Testis (tissue), 2 donors: ENCODE measurements around the gene KIF16B.

Experiments
- CTCF ChIP-seq, 3 experiments: fragments of 450-650 bp in 2 of 3; fragments of 200-600 bp in 1 of 3; sonication (generic) in 1 of 3; IDR thresholded peaks; one replicate each; pipeline ENCODE4 v1.5.1; 2016 to 2019; ENCODE audit warnings: antibody characterized with exemption in 3 of 3, mild to moderate bottlenecking in 2 of 3, moderate library complexity in 1 of 3
- POLR2A ChIP-seq: fragments of 450-650 bp; IDR thresholded peaks from one replicate; pipeline ENCODE4 v1.6.1; 2017; ENCODE audit warnings: antibody characterized with exemption, mild to moderate bottlenecking, moderate library complexity

GRCh38 chr20:16273812-16274555, 299.3 kb downstream of the KIF16B start:
- TF ChIP-seq POLR2A (no peak), CTCF (IDR thresholded peaks at IDR 0.05) (no peak)
